H9 (cell line): Measurements from ENCODE around the gene C22orf23. TPM values are rescaled to one million over a fixed set of nuclear protein-coding genes. Genes with fewer than 3 reads are reported as not detected.

ENCODE experiments used
- DNase-seq: peaks from one replicate; pipeline ENCODE4 v3.0.0-alpha.2; 2017
- H2AFZ ChIP-seq: one replicate; pipeline ENCODE4 v1.6.1; 2013; ENCODE audit warnings: mild to moderate bottlenecking, low read length, control low read depth, moderate library complexity
- H2AK5ac ChIP-seq: 2 replicates; pipeline ENCODE4 v1.6.1; 2013; ENCODE audit warnings: low read length, control low read depth, mixed read lengths; ENCODE audit not compliant: insufficient read length
- H2BK120ac ChIP-seq: one replicate; pipeline ENCODE4 v1.6.1; 2013; ENCODE audit warnings: low read depth, mild to moderate bottlenecking, low read length, control low read depth, inconsistent platforms; ENCODE audit not compliant: poor library complexity, severe bottlenecking
- H2BK12ac ChIP-seq: 2 replicates; pipeline ENCODE4 v1.6.1; 2013; ENCODE audit warnings: low read length, control low read depth, mixed read lengths, low read depth; ENCODE audit not compliant: insufficient read length
- H2BK15ac ChIP-seq: 2 replicates; pipeline ENCODE4 v1.6.1; 2013; ENCODE audit warnings: low read depth, low read length, control low read depth
- H2BK20ac ChIP-seq: one replicate; pipeline ENCODE4 v1.6.1; 2013; ENCODE audit warnings: low read depth, mild to moderate bottlenecking, low read length, control low read depth, inconsistent platforms; ENCODE audit not compliant: poor library complexity, severe bottlenecking
- H2BK5ac ChIP-seq: 2 replicates; pipeline ENCODE4 v1.6.1; 2013; ENCODE audit warnings: low read length, control low read depth, mixed read lengths; ENCODE audit not compliant: insufficient read length
- H3K14ac ChIP-seq: 2 replicates; pipeline ENCODE4 v1.6.1; 2013; ENCODE audit warnings: low read length, control low read depth; ENCODE audit not compliant: insufficient read depth
- H3K18ac ChIP-seq: 2 replicates; pipeline ENCODE4 v1.6.1; 2013; ENCODE audit warnings: low read depth, mild to moderate bottlenecking, mixed read lengths, low read length, control low read depth; ENCODE audit not compliant: insufficient read length
- H3K23ac ChIP-seq: 2 replicates; pipeline ENCODE4 v1.6.1; 2013; ENCODE audit warnings: low read length, control low read depth, mixed read lengths, low read depth; ENCODE audit not compliant: insufficient read length
- H3K23me2 ChIP-seq: 2 replicates; pipeline ENCODE4 v1.6.1; 2013; ENCODE audit warnings: low read depth, mild to moderate bottlenecking, mixed read lengths, low read length, control low read depth; ENCODE audit not compliant: insufficient read length, poor library complexity, severe bottlenecking
- H3K27ac ChIP-seq: 2 replicates; pipeline ENCODE4 v1.5.1; 2013; ENCODE audit warnings: low read length, control low read depth, mixed read lengths, low read depth; ENCODE audit not compliant: insufficient read length
- H3K27me3 ChIP-seq: 2 replicates; pipeline ENCODE4 v1.6.1; 2013; ENCODE audit warnings: low read length, control low read depth, inconsistent platforms; ENCODE audit not compliant: insufficient read depth
- H3K4ac ChIP-seq: 2 replicates; pipeline ENCODE4 v1.6.1; 2013; ENCODE audit warnings: low read depth, mild to moderate bottlenecking, control low read depth, inconsistent platforms, low read length, moderate library complexity
- H3K4me1 ChIP-seq: 2 replicates; pipeline ENCODE4 v1.6.1; 2013; ENCODE audit warnings: low read length, control low read depth, inconsistent platforms; ENCODE audit not compliant: insufficient read depth
- H3K4me2 ChIP-seq: 2 replicates; pipeline ENCODE4 v1.6.1; 2013; ENCODE audit warnings: low read length, control low read depth, mixed read lengths; ENCODE audit not compliant: insufficient read length, insufficient read depth
- H3K56ac ChIP-seq: 2 replicates; pipeline ENCODE4 v1.6.1; 2013; ENCODE audit warnings: low read depth, mild to moderate bottlenecking, mixed read lengths, low read length, control low read depth; ENCODE audit not compliant: insufficient read length
- H3K79me1 ChIP-seq: 2 replicates; pipeline ENCODE4 v1.6.1; 2013; ENCODE audit warnings: low read depth, mild to moderate bottlenecking, moderate library complexity, low read length, control low read depth, inconsistent platforms; ENCODE audit not compliant: insufficient read depth, poor library complexity, severe bottlenecking
- H3K79me2 ChIP-seq: 2 replicates; pipeline ENCODE4 v1.6.1; 2013; ENCODE audit warnings: low read length, control low read depth, inconsistent platforms; ENCODE audit not compliant: insufficient read depth
- H3K9ac ChIP-seq: 2 replicates; pipeline ENCODE4 v1.6.1; 2013; ENCODE audit warnings: low read length, control low read depth, mixed read lengths; ENCODE audit not compliant: insufficient read length; ENCODE audit errors: extremely low read depth
- H3K9me3 ChIP-seq: one replicate; pipeline ENCODE4 v1.6.1; 2013; ENCODE audit warnings: low read depth, low read length, inconsistent platforms; ENCODE audit not compliant: control insufficient read depth
- H3T11ph ChIP-seq: one replicate; pipeline ENCODE4 v1.6.1; 2013; ENCODE audit warnings: mild to moderate bottlenecking, low read length, control low read depth, inconsistent platforms
- H4K20me1 ChIP-seq: one replicate; pipeline ENCODE4 v1.6.1; 2013; ENCODE audit not compliant: control insufficient read depth, insufficient read length, insufficient read depth
- H4K5ac ChIP-seq: 2 replicates; pipeline ENCODE4 v1.6.1; 2013; ENCODE audit warnings: low read depth, mild to moderate bottlenecking, mixed read lengths, low read length, control low read depth; ENCODE audit not compliant: insufficient read length
- H4K8ac ChIP-seq: replicated peaks from 2 replicates; pipeline ENCODE4 v1.6.1; 2013; ENCODE audit warnings: low read length, control low read depth, mixed read lengths, low read depth; ENCODE audit not compliant: insufficient read length
- H4K91ac ChIP-seq: 2 replicates; pipeline ENCODE4 v1.6.1; 2013; ENCODE audit warnings: low read depth, mild to moderate bottlenecking, moderate library complexity, mixed read lengths, low read length, control low read depth; ENCODE audit not compliant: insufficient read length
- H3K27ac Mint-ChIP-seq, 3 experiments: 2 replicates in 2 of 3; 3 replicates in 1 of 3; pipeline ENCODE4 v1.8.0; 2020 to 2021; ENCODE audit warnings: mixed read lengths in 3 of 3, mild to moderate bottlenecking in 1 of 3, moderate library complexity in 1 of 3
- H3K27me3 Mint-ChIP-seq: 2 replicates; pipeline ENCODE4 v1.8.0; 2021; ENCODE audit warnings: low read depth, mild to moderate bottlenecking, moderate library complexity, mixed read lengths
- H3K36me3 Mint-ChIP-seq, 3 experiments: 2 replicates in 2 of 3; 3 replicates in 1 of 3; pipeline ENCODE4 v1.8.0; 2020 to 2021; ENCODE audit warnings: low read depth in 3 of 3, mixed read lengths in 3 of 3; ENCODE audit not compliant: insufficient read depth in 1 of 3
- H3K4me1 Mint-ChIP-seq, 2 experiments: 2 replicates each; pipeline ENCODE4 v1.8.0; 2020; ENCODE audit warnings: mixed read lengths in 2 of 2
- H3K4me3 Mint-ChIP-seq, 2 experiments: 2 replicates in 1 of 2; 3 replicates in 1 of 2; pipeline ENCODE4 v1.8.0; 2020 to 2021; ENCODE audit warnings: mild to moderate bottlenecking in 2 of 2, mixed read lengths in 2 of 2, moderate library complexity in 1 of 2
- H3K9me3 Mint-ChIP-seq, 2 experiments: 2 replicates in 1 of 2; 3 replicates in 1 of 2; pipeline ENCODE4 v1.8.0; 2020; ENCODE audit warnings: mild to moderate bottlenecking in 2 of 2, mixed read lengths in 2 of 2, moderate library complexity in 1 of 2
- WGBS: extraction: QIAGEN DNeasy Blood & Tissue Kit; methylation state at CpG from one replicate; pipeline ENCODE4 v1.1.7; 2013; ENCODE audit warnings: missing lambda C conversion rate, low lambda C conversion rate, mixed read lengths; ENCODE audit not compliant: insufficient read length; ENCODE audit errors: extremely low coverage; 5-methylcytosine and 5-hydroxymethylcytosine counted together
- total RNA-seq: library from RNA; stranded (reverse); gene quantifications from 2 replicates; pipeline ENCODE4 v1.2.1, GENCODE V29; 2021
- TF ChIP-seq, protein P1 (sequence below): fragments of 200-600 bp; sonication (generic); conservative IDR thresholded peaks from 3 replicates; pipeline ENCODE4 v1.8.0; 2021; ENCODE audit warnings: antibody characterized with exemption, mild to moderate bottlenecking

Gene C22orf23
- total RNA-seq, 1 experiment from 2014 or later = 0.57 TPM

- no peak overlapping the region for H2BK12ac ChIP-seq
- TF ChIP-seq, protein P1, sequence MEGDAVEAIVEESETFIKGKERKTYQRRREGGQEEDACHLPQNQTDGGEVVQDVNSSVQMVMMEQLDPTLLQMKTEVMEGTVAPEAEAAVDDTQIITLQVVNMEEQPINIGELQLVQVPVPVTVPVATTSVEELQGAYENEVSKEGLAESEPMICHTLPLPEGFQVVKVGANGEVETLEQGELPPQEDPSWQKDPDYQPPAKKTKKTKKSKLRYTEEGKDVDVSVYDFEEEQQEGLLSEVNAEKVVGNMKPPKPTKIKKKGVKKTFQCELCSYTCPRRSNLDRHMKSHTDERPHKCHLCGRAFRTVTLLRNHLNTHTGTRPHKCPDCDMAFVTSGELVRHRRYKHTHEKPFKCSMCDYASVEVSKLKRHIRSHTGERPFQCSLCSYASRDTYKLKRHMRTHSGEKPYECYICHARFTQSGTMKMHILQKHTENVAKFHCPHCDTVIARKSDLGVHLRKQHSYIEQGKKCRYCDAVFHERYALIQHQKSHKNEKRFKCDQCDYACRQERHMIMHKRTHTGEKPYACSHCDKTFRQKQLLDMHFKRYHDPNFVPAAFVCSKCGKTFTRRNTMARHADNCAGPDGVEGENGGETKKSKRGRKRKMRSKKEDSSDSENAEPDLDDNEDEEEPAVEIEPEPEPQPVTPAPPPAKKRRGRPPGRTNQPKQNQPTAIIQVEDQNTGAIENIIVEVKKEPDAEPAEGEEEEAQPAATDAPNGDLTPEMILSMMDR = no peak
- no peak overlapping the region for H2BK20ac ChIP-seq
- H3T11ph ChIP-seq = no peak overlapping the region
- H3K27me3 ChIP-seq = no peaks in the 10 kb centered on the region
- DNase-seq = no peak
- H3K4ac ChIP-seq = no peak overlapping the region
- H3K9me3 Mint-ChIP-seq = 0 out of 5 replicates have a peak, but pooled peaks cover 0 to 3% of the 10 kb centered on the region in 2 experiments
- H3K27ac Mint-ChIP-seq = peak overlapping the region in 2 of 3 experiments; percentile 34 to 74; a peak in 4 of 7 replicates
- H4K91ac ChIP-seq = no peak overlapping the region
- H3K23me2 ChIP-seq = no peaks in the 10 kb centered on the region
- no peak overlapping the region for H2BK5ac ChIP-seq
- no peak overlapping the region for H3K18ac ChIP-seq
- H4K8ac ChIP-seq = no peak overlapping the region
- H3K4me3 Mint-ChIP-seq = no peak overlapping the region
- H2BK15ac ChIP-seq = no peak overlapping the region
- H3K4me2 ChIP-seq = no peak overlapping the region
- no peak overlapping the region for H3K27ac ChIP-seq
- H2AFZ ChIP-seq = no peak overlapping the region
- no peaks in the 10 kb centered on the region for H3K79me2 ChIP-seq
- no peak overlapping the region for H3K23ac ChIP-seq
- no peak overlapping the region for H3K14ac ChIP-seq
- H3K36me3 Mint-ChIP-seq = peaks cover 9 to 50% (median 40%) of the 10 kb centered on the region in 3 experiments; a peak in 6 of 7 replicates
- H3K27me3 Mint-ChIP-seq = no peaks in the 10 kb centered on the region; the same call in 1 of the 2 replicates
- no peaks in the 10 kb centered on the region for H3K9me3 ChIP-seq
- WGBS = no CpG with 5 or more reads among the region's 3 CpGs
- H2BK120ac ChIP-seq = no peak overlapping the region
- H2AK5ac ChIP-seq = no peak overlapping the region
- H3K79me1 ChIP-seq = no peaks in the 10 kb centered on the region
- no peak overlapping the region for H3K56ac ChIP-seq
- no peak overlapping the region for H4K5ac ChIP-seq
- no peak overlapping the region for H3K9ac ChIP-seq
- no peaks in the 10 kb centered on the region; the same call in 1 of the 2 replicates for H3K4me1 ChIP-seq
- H4K20me1 ChIP-seq = peaks cover 3% of the 10 kb centered on the region
- peaks cover 28 to 48% of the 10 kb centered on the region in 2 experiments for H3K4me1 Mint-ChIP-seq
These were observed 19.1 kb upstream of the C22orf23 start for GRCh38 chr22:37972527-37972926.
